MM.1S (cell line): Measurements from ENCODE around the gene CD34.

Source experiments
- DNase-seq: peaks from one replicate; pipeline ENCODE4 v3.0.0-alpha.2; 2015
- H2AFZ ChIP-seq: fragments of 300-600 bp; sonication (generic); 2 replicates; pipeline ENCODE4 v1.6.0; 2016; ENCODE audit warnings: antibody characterized with exemption, low read length
- H3F3A ChIP-seq: fragments of 300-600 bp; sonication (generic); 2 replicates; pipeline ENCODE4 v1.6.1; 2016; ENCODE audit warnings: mild to moderate bottlenecking, antibody characterized with exemption, low read length, moderate library complexity, mixed read lengths; ENCODE audit not compliant: insufficient read depth
- H3K27ac ChIP-seq: fragments of 300-600 bp; sonication (generic); 2 replicates; pipeline ENCODE4 v1.5.1; 2016; ENCODE audit warnings: mild to moderate bottlenecking, low read length
- H3K27me3 ChIP-seq: fragments of 300-600 bp; sonication (generic); replicated peaks from 2 replicates; pipeline ENCODE4 v1.6.0; 2016; ENCODE audit warnings: low read length; ENCODE audit not compliant: insufficient read depth
- H3K36me3 ChIP-seq: fragments of 300-600 bp; sonication (generic); replicated peaks from 2 replicates; pipeline ENCODE4 v1.6.1; 2016; ENCODE audit warnings: mild to moderate bottlenecking, low read length, mixed read lengths; ENCODE audit not compliant: insufficient read depth
- H3K4me1 ChIP-seq: fragments of 300-600 bp; sonication (generic); 2 replicates; pipeline ENCODE4 v1.6.1; 2016; ENCODE audit warnings: low read length, mixed read lengths
- H3K4me2 ChIP-seq: fragments of 300-600 bp; sonication (generic); 2 replicates; pipeline ENCODE4 v1.6.0; 2016; ENCODE audit warnings: low read depth, low read length
- H3K4me3 ChIP-seq: fragments of 300-600 bp; sonication (generic); 2 replicates; pipeline ENCODE4 v1.5.1; 2016; ENCODE audit warnings: low read length, mixed read lengths
- H3K79me2 ChIP-seq: fragments of 300-600 bp; sonication (generic); 2 replicates; pipeline ENCODE4 v1.6.1; 2016; ENCODE audit warnings: mixed run types, low read length, mixed read lengths
- H3K9ac ChIP-seq: fragments of 300-600 bp; sonication (generic); 2 replicates; pipeline ENCODE4 v1.6.1; 2016; ENCODE audit warnings: low read length, mixed read lengths
- H3K9me2 ChIP-seq: fragments of 300-600 bp; sonication (generic); replicated peaks from 2 replicates; pipeline ENCODE4 v1.6.1; 2016; ENCODE audit warnings: mild to moderate bottlenecking, low read length, mixed read lengths; ENCODE audit not compliant: insufficient read depth
- H3K9me3 ChIP-seq: fragments of 300-600 bp; sonication (generic); replicated peaks from 2 replicates; pipeline ENCODE4 v1.6.1; 2016; ENCODE audit warnings: mild to moderate bottlenecking, low read length, mixed read lengths; ENCODE audit not compliant: insufficient read depth
- H4K20me1 ChIP-seq: fragments of 300-600 bp; sonication (generic); 2 replicates; pipeline ENCODE4 v1.6.1; 2016; ENCODE audit warnings: mild to moderate bottlenecking, low read length, moderate library complexity, mixed read lengths; ENCODE audit not compliant: insufficient read depth
- EZH2 ChIP-seq: fragments of 300-600 bp; sonication (generic); optimal IDR thresholded peaks from 2 replicates; pipeline ENCODE3; 2017; ENCODE audit warnings: low read depth, mild to moderate bottlenecking, antibody characterized with exemption, low read length, mixed read lengths
- EZH2phosphoT487 ChIP-seq: fragments of 300-600 bp; sonication (generic); IDR thresholded peaks from 2 replicates; pipeline ENCODE4 v1.6.1; 2018; ENCODE audit warnings: antibody characterized with exemption, low read length
- TF ChIP-seq, protein P1 (sequence below): fragments of 300-600 bp; sonication (generic); IDR thresholded peaks from 2 replicates; pipeline ENCODE4 v1.5.1; 2016; ENCODE audit warnings: antibody characterized with exemption, low read length, mixed read lengths

CD34 gene

GRCh38 chr1:207893737-207894582, 17.0 kb downstream of the CD34 start:
- no peak overlapping the region for H3K27ac ChIP-seq
- H3K9me2 ChIP-seq = no peaks in the 10 kb centered on the region
- no peak overlapping the region for H3K4me2 ChIP-seq
- H3K27me3 ChIP-seq = no peaks in the 10 kb centered on the region
- H2AFZ ChIP-seq = no peak overlapping the region
- no peaks in the 10 kb centered on the region for H4K20me1 ChIP-seq
- no peaks in the 10 kb centered on the region for H3F3A ChIP-seq
- H3K4me3 ChIP-seq = no peak overlapping the region
- TF ChIP-seq EZH2 (no peak), EZH2phosphoT487 (no peak)
- TF ChIP-seq, protein P1, sequence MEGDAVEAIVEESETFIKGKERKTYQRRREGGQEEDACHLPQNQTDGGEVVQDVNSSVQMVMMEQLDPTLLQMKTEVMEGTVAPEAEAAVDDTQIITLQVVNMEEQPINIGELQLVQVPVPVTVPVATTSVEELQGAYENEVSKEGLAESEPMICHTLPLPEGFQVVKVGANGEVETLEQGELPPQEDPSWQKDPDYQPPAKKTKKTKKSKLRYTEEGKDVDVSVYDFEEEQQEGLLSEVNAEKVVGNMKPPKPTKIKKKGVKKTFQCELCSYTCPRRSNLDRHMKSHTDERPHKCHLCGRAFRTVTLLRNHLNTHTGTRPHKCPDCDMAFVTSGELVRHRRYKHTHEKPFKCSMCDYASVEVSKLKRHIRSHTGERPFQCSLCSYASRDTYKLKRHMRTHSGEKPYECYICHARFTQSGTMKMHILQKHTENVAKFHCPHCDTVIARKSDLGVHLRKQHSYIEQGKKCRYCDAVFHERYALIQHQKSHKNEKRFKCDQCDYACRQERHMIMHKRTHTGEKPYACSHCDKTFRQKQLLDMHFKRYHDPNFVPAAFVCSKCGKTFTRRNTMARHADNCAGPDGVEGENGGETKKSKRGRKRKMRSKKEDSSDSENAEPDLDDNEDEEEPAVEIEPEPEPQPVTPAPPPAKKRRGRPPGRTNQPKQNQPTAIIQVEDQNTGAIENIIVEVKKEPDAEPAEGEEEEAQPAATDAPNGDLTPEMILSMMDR = no peak
- DNase-seq = no peak
- H3K9me3 ChIP-seq = no peaks in the 10 kb centered on the region
- H3K79me2 ChIP-seq = no peaks in the 10 kb centered on the region
- H3K9ac ChIP-seq = no peak overlapping the region
- H3K36me3 ChIP-seq = no peaks in the 10 kb centered on the region
- peaks cover 9% of the 10 kb centered on the region for H3K4me1 ChIP-seq

DNA sequence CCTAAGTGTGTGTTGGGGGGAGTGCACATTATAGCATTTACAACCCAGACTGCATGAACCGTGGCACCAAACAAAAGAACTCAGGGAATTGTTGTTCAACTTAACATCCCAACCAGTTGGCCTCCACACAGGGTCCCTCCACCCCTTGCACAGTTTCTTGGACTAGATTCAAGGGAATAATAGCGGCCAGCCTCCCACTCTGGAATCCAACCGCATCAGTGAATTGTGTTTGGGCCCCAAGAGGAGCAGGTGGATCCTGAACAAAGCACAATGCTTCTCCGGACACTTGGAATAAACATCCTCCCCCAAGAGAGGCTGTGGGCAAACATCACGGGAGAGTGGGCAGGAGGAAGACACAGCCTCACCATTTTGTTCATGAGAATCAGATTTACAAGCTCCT, 18.2 kb downstream of the CD34 start:
- TF ChIP-seq EZH2phosphoT487 = no peak
- TF ChIP-seq EZH2 = no peak
- TF ChIP-seq, protein P1 = no peak
- Histone ChIP-seq H3K4me3 (no peak overlapping the region), H3K27me3 (no peaks in the 10 kb centered on the region), H3K4me2 (no peak overlapping the region), H3F3A (no peaks in the 10 kb centered on the region), H3K36me3 (no peaks in the 10 kb centered on the region), H3K9ac (no peak overlapping the region), H3K27ac (no peak overlapping the region), H4K20me1 (no peaks in the 10 kb centered on the region), H3K4me1 (peaks cover 9% of the 10 kb centered on the region), H3K9me3 (no peaks in the 10 kb centered on the region), H3K9me2 (no peaks in the 10 kb centered on the region), H2AFZ (no peak overlapping the region), H3K79me2 (no peaks in the 10 kb centered on the region)
- no peak for DNase-seq

DNA sequence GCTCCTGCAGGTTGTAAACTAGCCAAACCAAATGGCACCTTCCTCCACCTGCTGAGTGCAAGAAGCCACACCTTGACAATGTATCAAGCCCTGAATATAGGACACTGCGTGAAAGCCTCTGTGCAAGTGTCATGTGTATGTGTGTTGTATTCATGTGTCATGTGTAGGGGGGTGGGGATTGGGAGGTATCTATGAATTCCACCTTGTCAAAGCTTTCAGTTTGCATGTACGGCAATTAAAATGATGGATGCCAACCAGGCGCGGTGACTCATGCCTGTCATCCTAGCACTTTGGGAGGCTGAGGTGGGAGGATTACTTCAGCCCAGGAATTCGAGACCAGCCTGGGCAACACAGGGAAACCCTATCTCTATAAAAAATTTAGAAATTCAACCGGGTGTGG, 19.8 kb downstream of the CD34 start:
- H3K4me3 ChIP-seq = no peak overlapping the region
- no peak overlapping the region for H3K4me2 ChIP-seq
- no peaks in the 10 kb centered on the region for H3K79me2 ChIP-seq
- H2AFZ ChIP-seq = no peak overlapping the region
- no peaks in the 10 kb centered on the region for H3F3A ChIP-seq
- no peaks in the 10 kb centered on the region for H3K9me3 ChIP-seq
- no peak for TF ChIP-seq EZH2phosphoT487
- TF ChIP-seq, protein P1 = no peak
- TF ChIP-seq EZH2 = no peak
- no peaks in the 10 kb centered on the region for H4K20me1 ChIP-seq
- H3K9me2 ChIP-seq = no peaks in the 10 kb centered on the region
- DNase-seq = no peak
- H3K9ac ChIP-seq = no peak overlapping the region
- H3K36me3 ChIP-seq = no peaks in the 10 kb centered on the region
- H3K27ac ChIP-seq = no peak overlapping the region
- no peaks in the 10 kb centered on the region for H3K27me3 ChIP-seq
- peaks cover 9% of the 10 kb centered on the region for H3K4me1 ChIP-seq
